Fibroblast of skin of left biceps (primary cell): ENCODE data around the gene RNF20.
"Not testable (repeated sequence)": the region's sequence is repeated elsewhere in the genome, so short reads cannot be mapped to it uniquely, and the experiment has no call there.

ENCODE experiments used
- DNase-seq, 2 experiments: peaks; one replicate each; pipeline ENCODE4 v3.0.0-alpha.2; 2013; ENCODE audit warnings: low read depth in 2 of 2

Gene RNF20

GRCh38 chr9:101536938-101537337 is 3.3 kb downstream of the RNF20 start:
- no peak for DNase-seq

GRCh38 chr9:101540069-101540468 is 6.4 kb downstream of the RNF20 start:
- no peak for DNase-seq

- no peak for DNase-seq
Measured at GRCh38 chr9:101543098-101543735, 9.6 kb downstream of the RNF20 start.

GRCh38 chr9:101549472-101550098 is 15.9 kb downstream of the RNF20 start:
- DNase-seq = not testable (repeated sequence)

GRCh38 chr9:101561740-101562139 is 28.1 kb downstream of the RNF20 start:
- DNase-seq = no peak

- no peak for DNase-seq
Measured at GRCh38 chr9:101562966-101563365, 29.3 kb downstream of the RNF20 start.

- no peak for DNase-seq
Measured at GRCh38 chr9:101564252-101564651, 30.6 kb downstream of the RNF20 start.

DNA sequence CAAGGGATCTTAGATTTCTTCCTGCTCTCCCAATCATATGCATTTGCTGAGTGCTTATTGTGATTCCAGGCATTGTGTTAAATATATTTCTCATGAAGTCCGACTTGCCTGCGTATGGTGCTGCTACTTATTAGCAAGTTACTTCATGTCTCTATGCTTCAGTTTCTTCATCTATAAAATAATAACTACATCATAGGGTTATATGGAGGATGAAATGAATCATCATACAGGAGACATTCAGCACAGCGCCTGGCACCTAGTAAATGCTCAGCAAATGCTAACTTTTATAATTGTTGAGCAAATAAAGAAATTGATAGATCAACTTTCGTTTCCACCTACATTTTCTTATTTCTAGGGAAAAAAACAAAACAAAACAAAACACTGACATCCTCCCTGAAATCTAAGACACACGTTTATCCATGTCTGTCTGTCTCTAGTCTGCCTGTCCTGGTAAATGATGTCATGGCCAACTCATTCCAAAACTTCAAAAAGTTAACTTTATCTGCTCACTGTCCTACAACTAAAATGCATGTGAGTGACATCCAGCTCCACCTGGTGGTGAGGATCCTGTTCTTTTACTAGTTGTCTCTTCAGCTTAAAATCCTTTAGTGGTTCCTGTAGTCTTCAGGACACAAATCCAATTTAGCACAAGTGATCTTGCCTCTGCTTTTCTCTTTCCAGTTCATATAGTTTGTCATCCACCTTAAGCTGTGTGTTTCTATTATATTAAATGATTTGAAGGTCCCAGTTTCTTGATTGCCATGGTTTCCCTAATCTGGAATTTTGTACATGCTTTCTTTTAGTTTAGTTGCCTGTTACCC is 33.5 kb downstream of the RNF20 start:
- DNase-seq = no peak

- no peak for DNase-seq
Measured at GRCh38 chr9:101567725-101568350, 34.2 kb downstream of the RNF20 start.

GRCh38 chr9:101569741-101570501 is 36.3 kb downstream of the RNF20 start:
- DNase-seq = no peak

- no peak for DNase-seq
Measured at GRCh38 chr9:101571114-101571513, 37.5 kb downstream of the RNF20 start.

DNA sequence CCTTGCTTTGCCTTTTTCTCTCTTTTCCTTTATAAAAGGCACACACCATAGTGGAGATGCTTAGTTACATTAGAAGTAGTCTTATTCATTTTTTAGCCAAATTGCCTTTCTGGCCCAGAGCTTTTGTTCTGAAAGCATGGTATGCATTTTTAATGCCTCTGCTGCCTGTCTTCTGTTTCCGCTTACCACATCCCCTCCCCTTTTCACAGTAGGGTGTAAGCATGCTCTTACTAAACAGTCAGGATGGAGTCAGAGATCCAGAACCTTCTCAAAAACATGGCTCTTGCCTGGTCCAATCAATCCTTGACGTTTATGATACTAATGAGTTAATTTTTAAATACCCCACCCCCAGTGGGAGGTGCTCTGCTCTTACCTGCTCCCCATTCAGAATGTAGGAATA is 38.7 kb downstream of the RNF20 start:
- no peak for DNase-seq

GRCh38 chr9:101574731-101575333 is 41.2 kb downstream of the RNF20 start:
- no peak for DNase-seq

- DNase-seq = no peak
Measured at GRCh38 chr9:101578378-101578777, 44.7 kb downstream of the RNF20 start.

DNA sequence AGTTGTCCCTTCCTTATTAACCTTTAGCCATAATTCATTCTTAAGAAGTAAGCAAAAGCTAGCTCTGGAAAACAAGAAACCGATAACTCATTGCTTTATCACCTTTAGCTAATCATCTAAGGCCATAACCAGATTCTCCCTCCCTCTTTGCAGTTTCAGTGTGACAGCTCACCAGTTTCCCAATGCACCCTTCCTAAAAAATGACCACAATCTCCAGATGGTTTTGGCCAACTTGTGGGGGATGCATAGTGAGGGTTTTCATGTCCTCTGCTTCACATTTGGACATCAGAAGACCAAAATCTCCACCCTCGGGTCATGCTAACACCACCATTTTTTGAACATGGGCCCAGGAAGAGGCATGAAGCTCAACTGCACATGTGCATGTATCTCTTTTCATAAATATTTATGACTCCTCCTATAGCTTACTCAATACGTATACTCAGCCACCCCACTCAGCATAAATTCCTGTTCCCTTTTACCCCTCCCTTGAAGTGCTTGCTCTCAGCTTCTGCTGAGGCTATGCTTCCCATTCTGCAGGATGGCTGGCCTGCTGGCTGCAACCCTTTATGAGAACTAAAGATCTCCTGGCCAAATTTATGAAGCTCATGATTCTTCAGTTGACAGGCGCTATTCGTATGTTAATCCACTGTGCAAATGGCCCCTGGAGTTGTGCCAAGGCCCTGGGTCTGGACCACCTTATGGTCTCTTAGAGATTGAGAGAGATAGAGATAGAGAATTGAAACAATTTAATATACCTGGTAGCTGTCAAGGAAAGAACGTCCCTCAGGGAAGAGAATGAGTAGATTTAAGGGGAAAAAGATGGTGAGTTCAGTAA is 46.3 kb downstream of the RNF20 start:
- DNase-seq = no peak

DNA sequence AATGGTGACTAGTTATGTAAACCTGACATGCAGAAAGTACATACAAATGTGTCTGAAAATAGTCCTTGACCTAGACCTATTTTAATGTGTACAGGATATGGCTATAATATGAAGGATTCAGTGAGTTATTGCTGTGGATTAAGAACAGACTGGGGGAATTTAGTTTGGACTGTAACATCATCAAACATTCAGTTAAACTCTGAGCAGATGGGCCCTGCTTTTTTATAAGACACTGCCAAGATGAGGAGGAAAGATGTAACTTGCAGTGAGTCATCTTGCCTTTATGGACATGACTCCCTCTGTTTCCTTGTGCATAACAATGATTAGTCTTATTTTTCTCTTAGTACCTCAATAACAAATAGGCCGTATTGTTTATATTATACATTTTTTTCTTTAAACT is 48.9 kb downstream of the RNF20 start:
- peak; percentile 66 to 71 for DNase-seq

DNA sequence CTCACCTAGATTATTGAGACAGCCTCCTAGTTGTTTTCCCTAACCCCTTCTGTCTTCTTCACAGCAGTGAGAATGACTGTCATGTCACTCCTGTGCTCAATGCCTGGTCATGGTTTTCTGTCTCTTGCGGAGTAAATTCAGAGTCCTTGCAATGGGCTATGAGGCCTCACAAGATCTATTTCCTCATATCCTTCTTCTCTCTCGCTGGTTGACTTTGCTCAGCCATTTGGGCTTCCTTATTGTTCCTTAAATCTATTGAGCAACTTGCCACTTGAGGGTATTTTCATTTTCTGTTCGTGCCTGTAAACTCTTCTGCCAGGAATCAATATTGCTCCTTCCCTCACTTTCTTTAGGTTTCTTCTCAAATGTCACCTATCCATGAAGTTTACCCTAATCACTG is 52.1 kb downstream of the RNF20 start:
- DNase-seq = no peak

GRCh38 chr9:101586651-101587050 is 53.0 kb downstream of the RNF20 start:
- DNase-seq = no peak

DNA sequence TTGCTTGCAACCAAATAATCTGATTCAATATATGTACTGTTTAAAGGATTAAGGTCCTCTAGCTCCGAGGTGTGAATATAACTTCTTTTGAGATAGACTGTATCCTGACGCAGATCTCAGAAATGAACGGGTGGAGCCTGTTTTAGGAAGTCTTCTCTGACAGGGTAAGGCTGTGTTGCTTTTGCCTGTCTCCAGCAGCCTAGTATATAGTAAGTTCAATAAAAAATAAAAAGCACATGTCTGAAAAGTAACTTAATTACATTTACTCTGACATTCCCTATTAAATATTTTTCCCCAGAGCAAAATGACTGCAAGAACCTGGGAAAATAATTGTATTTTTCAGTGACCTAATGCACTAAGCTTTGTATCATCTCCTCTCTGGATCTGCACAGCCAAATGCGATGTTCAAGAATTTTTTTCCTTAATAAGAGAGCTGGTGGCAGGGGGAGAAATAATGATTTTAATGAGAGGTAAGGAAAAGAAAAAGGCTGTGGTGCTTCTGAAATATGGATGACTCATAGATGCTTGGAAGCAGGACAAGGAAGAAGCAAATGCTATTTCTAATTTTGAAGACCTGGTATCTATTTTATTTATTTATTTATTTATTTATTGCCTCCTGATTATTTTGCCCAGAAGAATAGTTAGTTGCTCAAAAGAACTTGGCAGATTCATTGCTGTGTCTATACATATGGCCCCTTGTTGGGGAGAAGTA is 53.8 kb downstream of the RNF20 start:
- DNase-seq = no peak

DNA sequence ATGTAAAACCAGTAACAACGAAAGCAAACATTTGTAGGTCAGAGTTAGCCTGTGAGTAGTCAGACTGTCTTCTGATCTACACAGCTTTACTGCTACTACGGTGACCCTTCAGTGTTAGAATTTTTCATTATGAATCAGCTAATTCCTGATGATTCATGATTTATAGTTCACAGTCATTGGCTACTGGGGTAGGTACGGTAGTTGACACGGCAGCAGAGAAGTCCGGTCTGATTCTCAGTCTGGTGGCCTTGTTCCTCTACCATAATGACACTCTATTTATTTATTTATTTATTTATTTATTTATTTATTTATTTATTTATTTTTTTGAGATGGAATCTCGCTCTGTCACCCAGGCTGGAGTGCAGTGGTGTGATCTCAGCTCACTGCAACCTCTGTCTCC is 56.4 kb downstream of the RNF20 start:
- DNase-seq = not testable (repeated sequence)
